ENCODE data around the gene PCDH9. TPM values are rescaled to one million over a fixed set of nuclear protein-coding genes. Genes with fewer than 3 reads are reported as not detected.
A peak's percentile ranks its signal among the peaks of the same experiment; 100 is the strongest.

Gene PCDH9
- total RNA-seq, 1 experiment from 2014 or later, result 2.2 TPM

GRCh38 chr13:67139551-67139950, 90.6 kb downstream of the PCDH9 start:
- H3K27me3 ChIP-seq (replicated peaks), result no peaks in the 10 kb centered on the region
- DNase-seq (ENCODE audit: low read depth in 1 of 2, low spot score in 2 of 2), result no peak
- no peak overlapping the region for H3K4me3 ChIP-seq
- no peaks in the 10 kb centered on the region for H3K36me3 ChIP-seq
- H3K27ac ChIP-seq, result no peak overlapping the region
- H3K9me3 ChIP-seq (replicated peaks), result no peaks in the 10 kb centered on the region
- H3K4me1 ChIP-seq (replicated peaks), result peaks cover 8% of the 10 kb centered on the region; the same call in 1 of the 2 replicates

- H3K27me3 ChIP-seq (replicated peaks), result no peaks in the 10 kb centered on the region
- no peak overlapping the region for H3K27ac ChIP-seq
- DNase-seq (ENCODE audit: low read depth in 1 of 2, low spot score in 2 of 2), result no peak
- no peaks in the 10 kb centered on the region for H3K9me3 ChIP-seq (replicated peaks)
- H3K36me3 ChIP-seq, result no peaks in the 10 kb centered on the region
- H3K4me3 ChIP-seq, result no peak overlapping the region
- peaks cover 8% of the 10 kb centered on the region; the same call in 1 of the 2 replicates for H3K4me1 ChIP-seq (replicated peaks)
Measured at GRCh38 chr13:67138970-67139369, 91.2 kb downstream of the PCDH9 start.

- DNase-seq (ENCODE audit: low read depth in 1 of 2, low spot score in 2 of 2), result peak in 1 of 2 experiments; percentile 2
- no peak overlapping the region for H3K4me3 ChIP-seq
- no peak overlapping the region for H3K27ac ChIP-seq
- H3K27me3 ChIP-seq (replicated peaks), result no peaks in the 10 kb centered on the region
- H3K9me3 ChIP-seq (replicated peaks), result no peaks in the 10 kb centered on the region
- peaks cover 5% of the 10 kb centered on the region; the same call in 1 of the 2 replicates for H3K4me1 ChIP-seq (replicated peaks)
- no peaks in the 10 kb centered on the region for H3K36me3 ChIP-seq
Measured at GRCh38 chr13:67137044-67137735, 92.9 kb downstream of the PCDH9 start.

- H3K36me3 ChIP-seq, result no peaks in the 10 kb centered on the region
- no peaks in the 10 kb centered on the region for H3K9me3 ChIP-seq (replicated peaks)
- no peak overlapping the region for H3K27ac ChIP-seq
- peaks cover 5% of the 10 kb centered on the region; the same call in 1 of the 2 replicates for H3K4me1 ChIP-seq (replicated peaks)
- DNase-seq (ENCODE audit: low read depth in 1 of 2, low spot score in 2 of 2), result no peak
- no peaks in the 10 kb centered on the region for H3K27me3 ChIP-seq (replicated peaks)
- no peak overlapping the region for H3K4me3 ChIP-seq
Measured at GRCh38 chr13:67136157-67136556, 94.0 kb downstream of the PCDH9 start.

- Histone ChIP-seq H3K9me3 (replicated peaks) (no peaks in the 10 kb centered on the region), H3K4me3 (no peak overlapping the region), H3K4me1 (replicated peaks) (peaks cover 5% of the 10 kb centered on the region; the same call in 1 of the 2 replicates), H3K36me3 (no peaks in the 10 kb centered on the region), H3K27ac (no peak overlapping the region), H3K27me3 (replicated peaks) (no peaks in the 10 kb centered on the region)
- DNase-seq (ENCODE audit: low read depth in 1 of 2, low spot score in 2 of 2), result no peak
Measured at GRCh38 chr13:67135356-67135755, 94.8 kb downstream of the PCDH9 start.

GRCh38 chr13:67134417-67135129, 95.6 kb downstream of the PCDH9 start:
- peaks cover 5% of the 10 kb centered on the region; the same call in 1 of the 2 replicates for H3K4me1 ChIP-seq (replicated peaks)
- peak overlapping the region; percentile 51 for H3K27ac ChIP-seq
- DNase-seq (ENCODE audit: low read depth in 1 of 2, low spot score in 2 of 2), result peak in 1 of 2 experiments; percentile 22
- no peaks in the 10 kb centered on the region for H3K36me3 ChIP-seq
- H3K27me3 ChIP-seq (replicated peaks), result no peaks in the 10 kb centered on the region
- no peaks in the 10 kb centered on the region for H3K9me3 ChIP-seq (replicated peaks)
- H3K4me3 ChIP-seq, result peak overlapping the region; percentile 30

- H3K9me3 ChIP-seq (replicated peaks), result no peaks in the 10 kb centered on the region
- H3K4me3 ChIP-seq, result no peak overlapping the region
- no peak overlapping the region for H3K27ac ChIP-seq
- no peaks in the 10 kb centered on the region for H3K27me3 ChIP-seq (replicated peaks)
- no peak for DNase-seq (ENCODE audit: low read depth in 1 of 2, low spot score in 2 of 2)
- H3K4me1 ChIP-seq (replicated peaks), result peaks cover 5% of the 10 kb centered on the region; the same call in 1 of the 2 replicates
- no peaks in the 10 kb centered on the region for H3K36me3 ChIP-seq
Measured at GRCh38 chr13:67133476-67133875, 96.7 kb downstream of the PCDH9 start.

- H3K27ac ChIP-seq, result no peak overlapping the region
- H3K4me3 ChIP-seq, result no peak overlapping the region
- H3K27me3 ChIP-seq (replicated peaks), result no peaks in the 10 kb centered on the region
- H3K4me1 ChIP-seq (replicated peaks), result no peaks in the 10 kb centered on the region; the same call in 1 of the 2 replicates
- H3K9me3 ChIP-seq (replicated peaks), result no peaks in the 10 kb centered on the region
- no peak for DNase-seq (ENCODE audit: low read depth in 1 of 2, low spot score in 2 of 2)
- H3K36me3 ChIP-seq, result no peaks in the 10 kb centered on the region
Measured at GRCh38 chr13:67131393-67131792, 98.7 kb downstream of the PCDH9 start.

GRCh38 chr13:67130444-67130843, 99.7 kb downstream of the PCDH9 start:
- Histone ChIP-seq H3K27ac (no peak overlapping the region), H3K4me1 (replicated peaks) (no peaks in the 10 kb centered on the region; the same call in 1 of the 2 replicates)
- DNase-seq (ENCODE audit: low read depth in 1 of 2, low spot score in 2 of 2), result no peak

GRCh38 chr13:67128136-67128535, 102.0 kb downstream of the PCDH9 start:
- Histone ChIP-seq H3K27ac (no peak overlapping the region), H3K4me1 (replicated peaks) (no peaks in the 10 kb centered on the region), H3K36me3 (no peaks in the 10 kb centered on the region), H3K27me3 (replicated peaks) (no peaks in the 10 kb centered on the region), H3K4me3 (no peak overlapping the region), H3K9me3 (replicated peaks) (no peaks in the 10 kb centered on the region)
- DNase-seq (ENCODE audit: low read depth in 1 of 2, low spot score in 2 of 2), result no peak

More at GRCh38 chr13:67130444-67130843, 99.7 kb downstream of the PCDH9 start:
- Histone ChIP-seq H3K27me3 (replicated peaks) (no peaks in the 10 kb centered on the region), H3K4me3 (no peak overlapping the region), H3K9me3 (replicated peaks) (no peaks in the 10 kb centered on the region), H3K36me3 (no peaks in the 10 kb centered on the region)

- Histone ChIP-seq H3K9me3 (replicated peaks) (no peaks in the 10 kb centered on the region), H3K4me3 (no peak overlapping the region), H3K4me1 (replicated peaks) (no peaks in the 10 kb centered on the region), H3K27me3 (replicated peaks) (no peaks in the 10 kb centered on the region), H3K27ac (no peak overlapping the region), H3K36me3 (no peaks in the 10 kb centered on the region)
- DNase-seq (ENCODE audit: low read depth in 1 of 2, low spot score in 2 of 2), result no peak
Measured at GRCh38 chr13:67125681-67126080, 104.5 kb downstream of the PCDH9 start.

- Histone ChIP-seq H3K4me1 (replicated peaks) (no peaks in the 10 kb centered on the region), H3K4me3 (no peak overlapping the region), H3K27me3 (replicated peaks) (no peaks in the 10 kb centered on the region), H3K36me3 (no peaks in the 10 kb centered on the region), H3K9me3 (replicated peaks) (no peaks in the 10 kb centered on the region), H3K27ac (no peak overlapping the region)
- DNase-seq (ENCODE audit: low read depth in 1 of 2, low spot score in 2 of 2), result no peak
Measured at GRCh38 chr13:67123165-67123564, 107.0 kb downstream of the PCDH9 start.

- no peak for DNase-seq (ENCODE audit: low read depth in 1 of 2, low spot score in 2 of 2)
- Histone ChIP-seq H3K27me3 (replicated peaks) (no peaks in the 10 kb centered on the region), H3K9me3 (replicated peaks) (no peaks in the 10 kb centered on the region), H3K4me1 (replicated peaks) (no peaks in the 10 kb centered on the region), H3K36me3 (no peaks in the 10 kb centered on the region), H3K4me3 (no peak overlapping the region), H3K27ac (no peak overlapping the region)
Measured at GRCh38 chr13:67122251-67122650, 107.9 kb downstream of the PCDH9 start.

GRCh38 chr13:67120872-67121531, 109.1 kb downstream of the PCDH9 start:
- H3K4me1 ChIP-seq (replicated peaks), result no peaks in the 10 kb centered on the region
- no peak for DNase-seq (ENCODE audit: low read depth in 1 of 2, low spot score in 2 of 2)
- H3K36me3 ChIP-seq, result no peaks in the 10 kb centered on the region
- H3K27me3 ChIP-seq (replicated peaks), result no peaks in the 10 kb centered on the region
- H3K4me3 ChIP-seq, result no peak overlapping the region
- no peak overlapping the region for H3K27ac ChIP-seq
- H3K9me3 ChIP-seq (replicated peaks), result no peaks in the 10 kb centered on the region
